ENCODE measurements around the gene HNRNPUL1. TPM values are rescaled to one million over a fixed set of nuclear protein-coding genes. Genes with fewer than 3 reads are reported as not detected.
"Not testable (repeated sequence)": the region's sequence is repeated elsewhere in the genome, so short reads cannot be mapped to it uniquely, and the experiment has no call there.

The HNRNPUL1 gene
- total RNA-seq, 4 donors from 2014 or later: 98.1 to 127 (median 113) TPM

GRCh38 chr19:41288673-41289530 is 24.7 kb downstream of the HNRNPUL1 start:
- TF ChIP-seq POLR2A (IDR thresholded peaks at IDR 0.05) (no peak), CTCF (IDR thresholded peaks at IDR 0.05) (no peak)
- WGBS, 2 donors: 84 to 90% methylated on average over 3 of the region's 3 CpGs
- intact Hi-C loops (cut with DNase I): no loop called here

DNA sequence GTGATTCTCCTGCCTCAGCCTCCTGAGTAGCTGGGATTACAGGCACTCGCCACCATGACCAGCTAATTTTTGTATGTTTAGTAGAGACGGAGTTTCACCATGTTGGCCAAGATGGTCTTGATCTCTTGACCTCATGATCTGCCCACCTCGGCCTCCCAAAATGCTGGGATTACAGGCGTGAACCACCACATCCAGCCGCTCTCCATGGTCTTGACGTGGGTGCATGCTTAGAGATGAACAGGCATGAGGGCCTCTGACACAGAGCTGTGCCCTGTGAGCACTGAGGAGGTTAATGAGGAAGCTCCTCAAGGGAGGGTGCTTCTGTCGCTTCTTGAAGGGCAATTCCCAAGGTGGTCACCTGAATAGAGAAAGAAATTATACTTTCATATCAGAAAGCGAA is 25.6 kb downstream of the HNRNPUL1 start:
- H3K4me3 ChIP-seq; H3K27me3 ChIP-seq; DNase-seq; H3K27ac ChIP-seq; H3K4me1 ChIP-seq; intact Hi-C loops (cut with DNase I); H3K9me3 ChIP-seq: not testable (repeated sequence)
- WGBS, 2 donors: 88 to 91% methylated on average over 6 to 8 of the region's 8 CpGs
- peaks cover 31 to 100% (median 76%) of the 10 kb centered on the region in 3 donors for H3K36me3 ChIP-seq

More at GRCh38 chr19:41288673-41289530, 24.7 kb downstream of the HNRNPUL1 start:
- Histone ChIP-seq H3K27me3 (no peaks in the 10 kb centered on the region), H3K9me3 (no peaks in the 10 kb centered on the region), H3K4me3 (no peak overlapping the region), H3K36me3 (peaks cover 31 to 100% (median 72%) of the 10 kb centered on the region in 3 donors), H3K27ac (no peak overlapping the region), H3K4me1 (no peaks in the 10 kb centered on the region)
- DNase-seq: no peak

DNA sequence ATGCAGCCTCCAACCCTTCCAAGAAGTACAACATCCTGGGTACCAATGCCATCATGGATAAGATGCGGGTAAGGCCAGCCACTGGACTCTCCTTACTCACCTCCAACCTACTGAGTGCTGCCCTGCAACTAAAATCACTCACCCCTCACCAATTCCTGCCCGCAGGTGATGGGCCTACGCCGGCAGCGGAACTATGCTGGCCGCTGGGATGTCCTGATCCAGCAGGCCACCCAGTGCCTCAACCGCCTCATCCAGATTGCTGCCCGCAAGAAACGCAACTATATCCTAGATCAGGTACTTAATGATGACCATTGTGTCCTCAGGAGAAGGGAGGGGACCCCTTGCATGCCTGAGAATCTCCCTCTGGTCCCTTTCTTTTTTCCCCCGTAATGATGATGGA is 30.2 kb downstream of the HNRNPUL1 start:
- Histone ChIP-seq H3K27me3 (no peaks in the 10 kb centered on the region), H3K4me1 (peaks cover 22 to 41% (median 38%) of the 10 kb centered on the region in 3 donors), H3K36me3 (peaks cover 42 to 100% (median 49%) of the 10 kb centered on the region in 3 donors), H3K27ac (no peak overlapping the region), H3K4me3 (no peak overlapping the region), H3K9me3 (no peaks in the 10 kb centered on the region)
- no peak for DNase-seq
- no peak for TF ChIP-seq CTCF (IDR thresholded peaks at IDR 0.05)
- no peak for TF ChIP-seq POLR2A (IDR thresholded peaks at IDR 0.05)
- WGBS, 2 donors: 76 to 98% methylated on average over 3 to 9 of the region's 10 CpGs
- intact Hi-C loops (cut with DNase I): no loop called here

GRCh38 chr19:41295499-41295898 is 31.3 kb downstream of the HNRNPUL1 start:
- TF ChIP-seq POLR2A (IDR thresholded peaks at IDR 0.05) (no peak), CTCF (IDR thresholded peaks at IDR 0.05) (no peak)

GRCh38 chr19:41296433-41296871 is 32.3 kb downstream of the HNRNPUL1 start:
- Histone ChIP-seq H3K4me1 (peaks cover 31 to 59% (median 56%) of the 10 kb centered on the region in 3 donors), H3K4me3 (no peak overlapping the region)

More at GRCh38 chr19:41295499-41295898, 31.3 kb downstream of the HNRNPUL1 start:
- peaks cover 31 to 52% (median 46%) of the 10 kb centered on the region in 3 donors for H3K4me1 ChIP-seq
- H3K27ac ChIP-seq: peak overlapping the region in 1 of 4 donors; percentile 82
- H3K9me3 ChIP-seq: no peaks in the 10 kb centered on the region
- H3K27me3 ChIP-seq: no peaks in the 10 kb centered on the region
- intact Hi-C loops (cut with DNase I): no loop called here
- H3K36me3 ChIP-seq: peaks cover 43 to 100% (median 49%) of the 10 kb centered on the region in 3 donors
- no peak for DNase-seq
- H3K4me3 ChIP-seq: no peak overlapping the region
- 77 to 80% methylated on average over 5 of the region's 6 CpGs for WGBS, 2 donors

More at GRCh38 chr19:41296433-41296871, 32.3 kb downstream of the HNRNPUL1 start:
- H3K27me3 ChIP-seq: no peaks in the 10 kb centered on the region
- intact Hi-C loops (cut with DNase I): no loop called here
- no peak for DNase-seq
- H3K36me3 ChIP-seq: peaks cover 35 to 100% (median 45%) of the 10 kb centered on the region in 3 donors
- peak overlapping the region; percentile 57 to 84 (median 83) for H3K27ac ChIP-seq
- WGBS, 2 donors: 19 to 37% methylated on average over 2 of the region's 2 CpGs
- TF ChIP-seq POLR2A (IDR thresholded peaks at IDR 0.05) (no peak), CTCF (IDR thresholded peaks at IDR 0.05) (no peak)
- no peaks in the 10 kb centered on the region for H3K9me3 ChIP-seq
